ENCODE results near the gene RAD51B. TPM values are rescaled to one million over a fixed set of nuclear protein-coding genes. Genes with fewer than 3 reads are reported as not detected.

RAD51B gene
- total RNA-seq, 1 donor from 2014 or later = 16.7 TPM

GRCh38 chr14:68619790-68620574, 800.4 kb downstream of the RAD51B start:
- Mint-ChIP-seq H3K4me1 (peaks cover 41% of the 10 kb centered on the region), H3K27ac (ENCODE audit: unreplicated experiment) (no peak overlapping the region), H3K9me3 (peaks cover 28% of the 10 kb centered on the region), H3K4me3 (no peak overlapping the region), H3K36me3 (ENCODE audit: low read depth) (peaks cover 33% of the 10 kb centered on the region), H3K27me3 (ENCODE audit: low read depth) (no peaks in the 10 kb centered on the region)
- TF ChIP-seq CTCF (conservative IDR thresholded peaks at IDR 0.05) = no peak
- no peak for DNase-seq (ENCODE audit: low read depth, low spot score)

GRCh38 chr14:68621400-68622365, 802.1 kb downstream of the RAD51B start:
- no peak overlapping the region for H3K4me3 Mint-ChIP-seq

GRCh38 chr14:68622856-68623255, 803.3 kb downstream of the RAD51B start:
- peaks cover 15% of the 10 kb centered on the region for H3K36me3 Mint-ChIP-seq (ENCODE audit: low read depth)
- no peaks in the 10 kb centered on the region for H3K27me3 Mint-ChIP-seq (ENCODE audit: low read depth)
- peak overlapping the region; percentile 78 for H3K27ac Mint-ChIP-seq (ENCODE audit: unreplicated experiment)
- DNase-seq (ENCODE audit: low read depth, low spot score) = no peak
- no peak overlapping the region for H3K4me3 Mint-ChIP-seq
- peaks cover 14% of the 10 kb centered on the region for H3K9me3 Mint-ChIP-seq
- H3K4me1 Mint-ChIP-seq = peaks cover 54% of the 10 kb centered on the region
- TF ChIP-seq CTCF (conservative IDR thresholded peaks at IDR 0.05) = no peak

More at GRCh38 chr14:68621400-68622365, 802.1 kb downstream of the RAD51B start:
- no peak for DNase-seq (ENCODE audit: low read depth, low spot score)
- Mint-ChIP-seq H3K9me3 (peaks cover 22% of the 10 kb centered on the region), H3K27me3 (ENCODE audit: low read depth) (no peaks in the 10 kb centered on the region), H3K27ac (ENCODE audit: unreplicated experiment) (no peak overlapping the region), H3K4me1 (peaks cover 42% of the 10 kb centered on the region), H3K36me3 (ENCODE audit: low read depth) (peaks cover 24% of the 10 kb centered on the region)
- TF ChIP-seq CTCF (conservative IDR thresholded peaks at IDR 0.05) = no peak

- no peak for TF ChIP-seq CTCF (conservative IDR thresholded peaks at IDR 0.05)
- H3K4me1 Mint-ChIP-seq = peaks cover 58% of the 10 kb centered on the region
- peaks cover 13% of the 10 kb centered on the region for H3K9me3 Mint-ChIP-seq
- H3K27ac Mint-ChIP-seq (ENCODE audit: unreplicated experiment) = no peak overlapping the region
- no peaks in the 10 kb centered on the region for H3K27me3 Mint-ChIP-seq (ENCODE audit: low read depth)
- H3K36me3 Mint-ChIP-seq (ENCODE audit: low read depth) = peaks cover 13% of the 10 kb centered on the region
- DNase-seq (ENCODE audit: low read depth, low spot score) = no peak
- no peak overlapping the region for H3K4me3 Mint-ChIP-seq
Measured at GRCh38 chr14:68623307-68623706, 803.7 kb downstream of the RAD51B start.

- no peak for TF ChIP-seq CTCF (conservative IDR thresholded peaks at IDR 0.05)
- peaks cover 8% of the 10 kb centered on the region for H3K9me3 Mint-ChIP-seq
- no peaks in the 10 kb centered on the region for H3K27me3 Mint-ChIP-seq (ENCODE audit: low read depth)
- peaks cover 60% of the 10 kb centered on the region for H3K4me1 Mint-ChIP-seq
- H3K36me3 Mint-ChIP-seq (ENCODE audit: low read depth) = peaks cover 8% of the 10 kb centered on the region
- H3K4me3 Mint-ChIP-seq = no peak overlapping the region
- no peak overlapping the region for H3K27ac Mint-ChIP-seq (ENCODE audit: unreplicated experiment)
- no peak for DNase-seq (ENCODE audit: low read depth, low spot score)
Measured at GRCh38 chr14:68623826-68624225, 804.2 kb downstream of the RAD51B start.
